HEK293 (cell line): ENCODE measurements around the gene SRD5A1.

Experiments used
- IKZF3 ChIP-seq: fragments of 450-650 bp; IDR thresholded peaks from 2 replicates; pipeline ENCODE4 v1.5.0; 2018; ENCODE audit warnings: missing biosample characterization, mild to moderate bottlenecking, missing genetic modification characterization, moderate library complexity
- ZNF184 ChIP-seq: fragments of 450-650 bp; IDR thresholded peaks from 2 replicates; pipeline ENCODE4 v1.5.1; 2018; ENCODE audit warnings: missing biosample characterization, mild to moderate bottlenecking, missing genetic modification characterization
- ZNF24 ChIP-seq: fragments of 450-650 bp; formaldehyde crosslinking; IDR thresholded peaks from 2 replicates; pipeline ENCODE4 v1.5.1; 2016; ENCODE audit warnings: missing biosample characterization, missing genetic modification characterization
- ZNF510 ChIP-seq: fragments of 450-650 bp; formaldehyde crosslinking; IDR thresholded peaks from 2 replicates; pipeline ENCODE4 v1.5.1; 2018; ENCODE audit warnings: mild to moderate bottlenecking, missing genetic modification characterization, missing biosample characterization; ENCODE audit not compliant: insufficient replicate concordance
- ZNF549 ChIP-seq: fragments of 450-650 bp; IDR thresholded peaks from 2 replicates; pipeline ENCODE4 v1.5.1; 2018; ENCODE audit warnings: missing biosample characterization, missing genetic modification characterization, mild to moderate bottlenecking, inconsistent platforms, moderate library complexity
- TF ChIP-seq, protein P1 (sequence below): fragments of 450-650 bp; formaldehyde crosslinking; IDR thresholded peaks from 2 replicates; pipeline ENCODE4 v1.5.1; 2016; ENCODE audit warnings: missing biosample characterization, missing genetic modification characterization, borderline replicate concordance
- TF ChIP-seq, protein P2 (sequence below): fragments of 450-650 bp; formaldehyde crosslinking; IDR thresholded peaks from 2 replicates; pipeline ENCODE4 v1.5.1; 2016; ENCODE audit warnings: missing biosample characterization, missing genetic modification characterization
- TF ChIP-seq, protein P3 (sequence below): fragments of 450-650 bp; IDR thresholded peaks from 2 replicates; pipeline ENCODE4 v1.5.1; 2018; ENCODE audit warnings: missing biosample characterization, missing genetic modification characterization
- TF ChIP-seq, protein P4 (sequence below): fragments of 450-650 bp; formaldehyde crosslinking; IDR thresholded peaks from 2 replicates; pipeline ENCODE4 v1.5.1; 2016; ENCODE audit warnings: missing biosample characterization, missing genetic modification characterization, low read depth
- TF ChIP-seq, protein P5 (sequence below): fragments of 450-650 bp; formaldehyde crosslinking; IDR thresholded peaks from 2 replicates; pipeline ENCODE4 v1.5.1; 2016; ENCODE audit warnings: missing biosample characterization, missing genetic modification characterization, low read depth
- TF ChIP-seq, protein P6 (sequence below): fragments of 450-650 bp; formaldehyde crosslinking; IDR thresholded peaks from 2 replicates; pipeline ENCODE4 v1.5.1; 2016; ENCODE audit warnings: missing biosample characterization, missing genetic modification characterization

DNA sequence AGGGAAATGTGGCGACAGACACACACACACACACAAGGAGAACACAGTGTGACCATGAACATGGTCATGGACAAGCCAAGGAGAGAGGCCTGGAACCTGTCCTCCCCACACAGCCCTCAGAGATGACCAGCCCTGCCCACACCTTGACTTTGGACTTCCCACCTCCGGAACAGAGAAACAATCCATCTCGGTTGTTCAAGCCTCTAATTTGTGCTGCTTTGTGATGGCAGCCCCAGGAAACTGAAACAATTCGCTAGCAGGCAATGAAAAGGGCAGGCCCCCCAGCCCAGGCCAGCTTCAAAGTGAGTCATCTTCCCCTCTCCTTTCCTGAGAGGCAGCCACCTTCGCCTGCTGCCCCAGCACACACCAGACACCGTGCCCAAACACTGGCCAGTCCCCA lies 48.1 kb upstream of the SRD5A1 start:
- TF ChIP-seq ZNF24 (tag by site-specific recombination) = no peak
- no peak for TF ChIP-seq IKZF3 (tag by site-specific recombination)
- TF ChIP-seq, protein P1, sequence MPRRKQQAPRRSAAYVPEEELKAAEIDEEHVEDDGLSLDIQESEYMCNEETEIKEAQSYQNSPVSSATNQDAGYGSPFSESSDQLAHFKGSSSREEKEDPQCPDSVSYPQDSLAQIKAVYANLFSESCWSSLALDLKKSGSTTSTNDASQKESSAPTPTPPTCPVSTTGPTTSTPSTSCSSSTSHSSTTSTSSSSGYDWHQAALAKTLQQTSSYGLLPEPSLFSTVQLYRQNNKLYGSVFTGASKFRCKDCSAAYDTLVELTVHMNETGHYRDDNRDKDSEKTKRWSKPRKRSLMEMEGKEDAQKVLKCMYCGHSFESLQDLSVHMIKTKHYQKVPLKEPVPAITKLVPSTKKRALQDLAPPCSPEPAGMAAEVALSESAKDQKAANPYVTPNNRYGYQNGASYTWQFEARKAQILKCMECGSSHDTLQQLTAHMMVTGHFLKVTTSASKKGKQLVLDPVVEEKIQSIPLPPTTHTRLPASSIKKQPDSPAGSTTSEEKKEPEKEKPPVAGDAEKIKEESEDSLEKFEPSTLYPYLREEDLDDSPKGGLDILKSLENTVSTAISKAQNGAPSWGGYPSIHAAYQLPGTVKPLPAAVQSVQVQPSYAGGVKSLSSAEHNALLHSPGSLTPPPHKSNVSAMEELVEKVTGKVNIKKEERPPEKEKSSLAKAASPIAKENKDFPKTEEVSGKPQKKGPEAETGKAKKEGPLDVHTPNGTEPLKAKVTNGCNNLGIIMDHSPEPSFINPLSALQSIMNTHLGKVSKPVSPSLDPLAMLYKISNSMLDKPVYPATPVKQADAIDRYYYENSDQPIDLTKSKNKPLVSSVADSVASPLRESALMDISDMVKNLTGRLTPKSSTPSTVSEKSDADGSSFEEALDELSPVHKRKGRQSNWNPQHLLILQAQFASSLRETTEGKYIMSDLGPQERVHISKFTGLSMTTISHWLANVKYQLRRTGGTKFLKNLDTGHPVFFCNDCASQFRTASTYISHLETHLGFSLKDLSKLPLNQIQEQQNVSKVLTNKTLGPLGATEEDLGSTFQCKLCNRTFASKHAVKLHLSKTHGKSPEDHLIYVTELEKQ (tag by site-specific recombination) = no peak
- TF ChIP-seq, protein P2, sequence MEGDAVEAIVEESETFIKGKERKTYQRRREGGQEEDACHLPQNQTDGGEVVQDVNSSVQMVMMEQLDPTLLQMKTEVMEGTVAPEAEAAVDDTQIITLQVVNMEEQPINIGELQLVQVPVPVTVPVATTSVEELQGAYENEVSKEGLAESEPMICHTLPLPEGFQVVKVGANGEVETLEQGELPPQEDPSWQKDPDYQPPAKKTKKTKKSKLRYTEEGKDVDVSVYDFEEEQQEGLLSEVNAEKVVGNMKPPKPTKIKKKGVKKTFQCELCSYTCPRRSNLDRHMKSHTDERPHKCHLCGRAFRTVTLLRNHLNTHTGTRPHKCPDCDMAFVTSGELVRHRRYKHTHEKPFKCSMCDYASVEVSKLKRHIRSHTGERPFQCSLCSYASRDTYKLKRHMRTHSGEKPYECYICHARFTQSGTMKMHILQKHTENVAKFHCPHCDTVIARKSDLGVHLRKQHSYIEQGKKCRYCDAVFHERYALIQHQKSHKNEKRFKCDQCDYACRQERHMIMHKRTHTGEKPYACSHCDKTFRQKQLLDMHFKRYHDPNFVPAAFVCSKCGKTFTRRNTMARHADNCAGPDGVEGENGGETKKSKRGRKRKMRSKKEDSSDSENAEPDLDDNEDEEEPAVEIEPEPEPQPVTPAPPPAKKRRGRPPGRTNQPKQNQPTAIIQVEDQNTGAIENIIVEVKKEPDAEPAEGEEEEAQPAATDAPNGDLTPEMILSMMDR (tag by site-specific recombination) = no peak
- TF ChIP-seq, protein P3, sequence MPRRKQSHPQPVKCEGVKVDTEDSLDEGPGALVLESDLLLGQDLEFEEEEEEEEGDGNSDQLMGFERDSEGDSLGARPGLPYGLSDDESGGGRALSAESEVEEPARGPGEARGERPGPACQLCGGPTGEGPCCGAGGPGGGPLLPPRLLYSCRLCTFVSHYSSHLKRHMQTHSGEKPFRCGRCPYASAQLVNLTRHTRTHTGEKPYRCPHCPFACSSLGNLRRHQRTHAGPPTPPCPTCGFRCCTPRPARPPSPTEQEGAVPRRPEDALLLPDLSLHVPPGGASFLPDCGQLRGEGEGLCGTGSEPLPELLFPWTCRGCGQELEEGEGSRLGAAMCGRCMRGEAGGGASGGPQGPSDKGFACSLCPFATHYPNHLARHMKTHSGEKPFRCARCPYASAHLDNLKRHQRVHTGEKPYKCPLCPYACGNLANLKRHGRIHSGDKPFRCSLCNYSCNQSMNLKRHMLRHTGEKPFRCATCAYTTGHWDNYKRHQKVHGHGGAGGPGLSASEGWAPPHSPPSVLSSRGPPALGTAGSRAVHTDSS (tag by site-specific recombination) = no peak
- no peak for TF ChIP-seq ZNF184 (tag by site-specific recombination)
- TF ChIP-seq, protein P4, sequence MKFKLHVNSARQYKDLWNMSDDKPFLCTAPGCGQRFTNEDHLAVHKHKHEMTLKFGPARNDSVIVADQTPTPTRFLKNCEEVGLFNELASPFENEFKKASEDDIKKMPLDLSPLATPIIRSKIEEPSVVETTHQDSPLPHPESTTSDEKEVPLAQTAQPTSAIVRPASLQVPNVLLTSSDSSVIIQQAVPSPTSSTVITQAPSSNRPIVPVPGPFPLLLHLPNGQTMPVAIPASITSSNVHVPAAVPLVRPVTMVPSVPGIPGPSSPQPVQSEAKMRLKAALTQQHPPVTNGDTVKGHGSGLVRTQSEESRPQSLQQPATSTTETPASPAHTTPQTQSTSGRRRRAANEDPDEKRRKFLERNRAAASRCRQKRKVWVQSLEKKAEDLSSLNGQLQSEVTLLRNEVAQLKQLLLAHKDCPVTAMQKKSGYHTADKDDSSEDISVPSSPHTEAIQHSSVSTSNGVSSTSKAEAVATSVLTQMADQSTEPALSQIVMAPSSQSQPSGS = no peak
- TF ChIP-seq ZNF549 (tag by site-specific recombination) = no peak
- TF ChIP-seq, protein P5, sequence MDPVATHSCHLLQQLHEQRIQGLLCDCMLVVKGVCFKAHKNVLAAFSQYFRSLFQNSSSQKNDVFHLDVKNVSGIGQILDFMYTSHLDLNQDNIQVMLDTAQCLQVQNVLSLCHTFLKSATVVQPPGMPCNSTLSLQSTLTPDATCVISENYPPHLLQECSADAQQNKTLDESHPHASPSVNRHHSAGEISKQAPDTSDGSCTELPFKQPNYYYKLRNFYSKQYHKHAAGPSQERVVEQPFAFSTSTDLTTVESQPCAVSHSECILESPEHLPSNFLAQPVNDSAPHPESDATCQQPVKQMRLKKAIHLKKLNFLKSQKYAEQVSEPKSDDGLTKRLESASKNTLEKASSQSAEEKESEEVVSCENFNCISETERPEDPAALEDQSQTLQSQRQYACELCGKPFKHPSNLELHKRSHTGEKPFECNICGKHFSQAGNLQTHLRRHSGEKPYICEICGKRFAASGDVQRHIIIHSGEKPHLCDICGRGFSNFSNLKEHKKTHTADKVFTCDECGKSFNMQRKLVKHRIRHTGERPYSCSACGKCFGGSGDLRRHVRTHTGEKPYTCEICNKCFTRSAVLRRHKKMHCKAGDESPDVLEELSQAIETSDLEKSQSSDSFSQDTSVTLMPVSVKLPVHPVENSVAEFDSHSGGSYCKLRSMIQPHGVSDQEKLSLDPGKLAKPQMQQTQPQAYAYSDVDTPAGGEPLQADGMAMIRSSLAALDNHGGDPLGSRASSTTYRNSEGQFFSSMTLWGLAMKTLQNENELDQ (tag by site-specific recombination) = no peak
- TF ChIP-seq, protein P6, sequence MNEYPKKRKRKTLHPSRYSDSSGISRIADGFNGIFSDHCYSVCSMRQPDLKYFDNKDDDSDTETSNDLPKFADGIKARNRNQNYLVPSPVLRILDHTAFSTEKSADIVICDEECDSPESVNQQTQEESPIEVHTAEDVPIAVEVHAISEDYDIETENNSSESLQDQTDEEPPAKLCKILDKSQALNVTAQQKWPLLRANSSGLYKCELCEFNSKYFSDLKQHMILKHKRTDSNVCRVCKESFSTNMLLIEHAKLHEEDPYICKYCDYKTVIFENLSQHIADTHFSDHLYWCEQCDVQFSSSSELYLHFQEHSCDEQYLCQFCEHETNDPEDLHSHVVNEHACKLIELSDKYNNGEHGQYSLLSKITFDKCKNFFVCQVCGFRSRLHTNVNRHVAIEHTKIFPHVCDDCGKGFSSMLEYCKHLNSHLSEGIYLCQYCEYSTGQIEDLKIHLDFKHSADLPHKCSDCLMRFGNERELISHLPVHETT (tag by site-specific recombination) = no peak
- no peak for TF ChIP-seq ZNF510 (tag by site-specific recombination)
